Stimulated activated CD4-positive, alpha-beta T cell treated with anti-CD3 and anti-CD28 coated beads, TNF-alpha, amount 100 ng/mL, for 4 hours (primary cell): Measurements from ENCODE around the gene ATP5F1B.
A peak's percentile ranks its signal among the peaks of the same experiment; 100 is the strongest.
"Not testable (repeated sequence)": the region's sequence is repeated elsewhere in the genome, so short reads cannot be mapped to it uniquely, and the experiment has no call there.

Experiments used
- DNase-seq, 3 experiments: peaks; one replicate each; pipeline ENCODE4 v3.0.0-alpha.2; 2020; ENCODE audit warnings: low read depth in 3 of 3

The ATP5F1B gene

DNA sequence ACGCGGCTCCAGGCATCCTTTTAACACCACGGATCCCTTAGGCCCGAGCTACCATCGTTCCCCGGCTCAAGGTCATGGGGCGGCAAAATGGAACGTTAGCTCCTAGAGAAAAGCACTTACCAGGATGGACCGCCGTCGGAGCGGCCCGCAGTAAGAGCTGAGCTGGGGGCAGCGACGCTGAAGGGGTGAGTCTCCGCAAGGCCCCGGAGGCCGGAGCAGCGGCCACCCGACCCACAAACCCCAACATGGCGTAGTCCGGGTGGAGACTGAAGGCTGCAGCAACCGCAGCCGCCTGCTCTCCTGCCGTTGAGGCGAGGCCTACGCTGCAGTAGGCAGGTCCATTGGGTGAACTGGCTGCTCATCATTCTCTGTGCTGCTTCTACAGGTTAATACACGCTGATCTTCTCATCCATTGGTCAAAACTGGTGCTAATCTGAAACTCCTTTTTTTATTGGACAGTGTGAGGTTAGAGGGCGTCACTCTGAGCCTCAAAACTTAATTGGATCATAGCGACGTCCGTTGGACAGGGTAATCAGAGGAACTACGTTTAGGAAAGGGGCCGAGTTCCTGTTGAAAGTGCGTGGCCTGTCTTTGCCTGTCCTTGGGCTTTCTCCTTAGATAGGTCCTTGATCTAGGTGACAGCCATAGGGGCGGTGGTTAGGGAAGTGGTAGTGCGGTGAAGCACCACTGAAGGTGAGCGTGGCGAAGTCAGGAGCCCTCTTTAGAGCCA lies at the start of gene ATP5F1B:
TSS of gene ATP5F1B (minus strand) at position 268 of the 730 bp plus-strand sequence. CDS start at position 247, 21 bp downstream.
- peak; percentile 63 to 80 (median 79) for DNase-seq

DNA sequence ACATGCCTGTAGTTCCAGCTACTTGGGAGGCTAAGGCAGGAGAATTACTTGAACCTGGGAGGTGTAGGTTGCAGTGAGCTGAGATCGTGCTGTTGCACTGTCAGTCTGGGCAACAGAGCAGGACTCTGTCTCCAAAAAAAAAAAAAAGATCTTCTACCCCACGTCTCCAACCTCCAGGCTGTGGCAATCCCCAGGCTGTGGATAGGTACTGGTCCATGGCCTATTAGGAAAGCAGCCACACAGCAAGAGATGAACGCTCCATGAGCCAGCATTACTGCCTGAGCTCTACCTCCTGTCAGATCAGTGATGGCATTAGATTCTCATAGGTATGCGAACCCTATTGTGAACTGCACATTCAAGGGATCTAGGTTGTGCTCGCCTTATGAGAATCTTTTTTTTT lies 48.4 kb upstream of the ATP5F1B start:
- DNase-seq, result no peak

DNA sequence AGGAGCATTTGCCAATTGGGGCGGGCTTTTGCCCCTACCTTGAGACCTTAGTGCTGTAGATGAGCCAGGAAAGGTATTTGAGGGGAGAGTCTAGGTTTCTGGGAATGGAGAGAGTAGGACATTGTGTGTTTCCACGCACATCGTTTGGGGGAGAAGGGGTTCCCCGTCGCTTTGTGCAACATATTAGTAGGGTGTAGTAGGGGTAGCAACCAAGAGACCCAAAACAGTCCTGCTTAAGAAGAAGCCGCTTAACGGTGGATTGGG lies 43.0 kb upstream of the ATP5F1B start:
- no peak for DNase-seq

DNA sequence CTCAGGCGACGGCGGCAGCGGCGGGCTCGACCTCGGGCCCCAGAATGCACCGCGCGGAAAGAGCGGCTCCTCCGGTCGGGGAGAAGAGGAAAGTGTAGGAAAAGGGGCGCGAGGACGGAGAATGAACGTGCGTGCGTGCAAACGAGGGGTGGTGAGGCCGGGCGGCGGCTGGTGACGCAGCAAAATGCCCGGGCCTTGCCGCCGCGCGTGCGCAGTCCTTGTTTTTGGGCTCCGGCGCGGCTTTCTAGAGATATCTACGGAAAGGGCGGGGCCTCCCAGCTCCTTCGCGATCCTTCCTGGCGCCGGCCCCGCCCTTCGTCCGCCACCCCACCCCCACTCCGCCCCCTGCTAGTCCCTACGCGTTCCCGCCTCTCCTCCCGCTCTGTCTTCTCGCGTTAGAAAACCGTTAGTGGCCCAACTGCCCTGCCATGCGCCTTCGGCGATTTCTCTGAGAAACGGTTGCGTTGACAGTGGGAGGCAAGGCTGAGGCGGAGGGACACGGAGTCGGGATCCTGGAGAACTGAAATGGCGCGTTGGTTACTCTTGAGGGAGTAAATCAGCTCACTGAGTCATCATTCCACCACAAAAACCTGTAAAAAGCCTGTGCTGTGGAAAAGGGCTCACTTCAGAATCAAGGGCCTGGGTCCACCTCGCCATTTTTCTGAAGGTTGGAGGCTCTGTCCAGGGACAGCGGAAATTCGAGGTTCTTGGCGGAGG lies 42.5 kb upstream of the ATP5F1B start, which contains the start of gene PTGES3:
TSS of gene PTGES3 (minus strand) at position 156 of the 717 bp plus-strand sequence. CDS start 285 bp downstream, outside the sequence.
- peak; percentile 93 to 96 (median 95) for DNase-seq

DNA sequence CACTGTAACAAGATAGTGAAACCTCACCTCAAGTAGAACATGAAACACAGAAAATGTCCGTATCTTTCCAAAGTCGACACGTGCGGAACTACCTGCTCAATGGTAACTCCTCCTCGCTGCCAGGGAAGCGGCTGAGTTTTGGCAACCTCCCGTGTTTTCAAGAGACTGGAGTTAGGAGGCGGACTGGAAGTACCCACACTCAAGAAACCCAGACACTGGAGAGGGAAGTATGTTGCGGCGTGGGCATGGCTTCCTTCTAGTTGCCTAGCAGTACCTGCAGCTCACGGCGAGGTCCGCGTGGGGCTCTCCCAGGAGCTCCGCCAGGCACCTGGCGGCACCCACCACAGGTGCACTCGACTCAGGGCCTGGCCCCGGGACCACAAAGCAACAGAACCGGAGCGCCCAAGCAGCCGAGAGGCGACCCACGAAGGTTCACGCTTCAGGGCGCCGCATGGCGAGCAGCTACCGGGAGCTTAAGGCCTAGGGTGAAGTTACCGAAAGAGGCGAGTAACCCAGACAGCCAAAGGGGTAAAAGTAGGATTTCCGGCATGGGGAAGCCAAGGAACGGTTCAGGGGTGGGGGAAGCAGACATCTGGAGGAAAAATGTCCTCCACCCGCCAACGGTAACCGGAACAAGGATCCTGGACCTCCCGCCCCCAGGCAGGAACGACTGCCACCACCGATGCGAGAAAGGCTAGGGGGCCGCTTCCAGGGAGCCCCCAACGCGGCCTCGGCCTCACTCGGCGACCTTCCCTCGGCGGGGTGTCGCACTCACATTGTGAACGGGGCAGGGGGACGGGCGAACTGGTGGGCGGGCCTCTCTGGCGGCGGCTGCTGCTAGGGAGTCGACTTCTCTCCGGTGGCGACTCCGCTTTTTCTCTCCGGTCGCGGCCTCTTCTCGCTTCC lies 41.7 kb upstream of the ATP5F1B start:
- DNase-seq, result peak; percentile 44 to 49 (median 49)

DNA sequence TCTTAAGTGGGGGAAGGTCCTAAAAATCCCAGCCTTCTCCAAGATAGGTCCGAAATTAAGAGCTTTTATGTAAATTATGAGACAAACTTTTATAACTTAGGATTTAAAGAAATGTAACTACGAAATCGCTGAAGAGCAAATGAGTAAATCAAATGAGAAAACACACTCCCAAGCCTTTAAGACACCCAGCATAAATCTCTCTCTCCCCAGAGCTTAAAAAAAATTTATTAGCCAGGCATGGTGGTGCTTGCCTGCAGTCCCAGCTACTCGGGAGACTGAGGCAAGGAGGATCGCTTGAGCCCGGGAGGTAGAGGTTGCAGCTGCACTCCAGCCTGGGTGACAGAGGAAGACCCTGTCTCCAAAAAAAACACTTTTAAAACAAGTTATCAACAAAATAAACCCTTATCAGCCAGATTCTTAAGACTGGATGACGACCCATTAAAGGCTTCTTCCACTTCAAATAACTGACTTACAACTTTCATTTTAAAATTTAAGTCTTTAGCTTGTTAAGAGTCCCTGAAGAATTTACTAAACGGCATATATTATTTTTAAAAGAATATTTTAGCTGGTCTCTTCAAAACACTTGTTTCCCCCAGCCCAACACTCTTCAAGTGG lies 39.1 kb upstream of the ATP5F1B start:
- no peak for DNase-seq

DNA sequence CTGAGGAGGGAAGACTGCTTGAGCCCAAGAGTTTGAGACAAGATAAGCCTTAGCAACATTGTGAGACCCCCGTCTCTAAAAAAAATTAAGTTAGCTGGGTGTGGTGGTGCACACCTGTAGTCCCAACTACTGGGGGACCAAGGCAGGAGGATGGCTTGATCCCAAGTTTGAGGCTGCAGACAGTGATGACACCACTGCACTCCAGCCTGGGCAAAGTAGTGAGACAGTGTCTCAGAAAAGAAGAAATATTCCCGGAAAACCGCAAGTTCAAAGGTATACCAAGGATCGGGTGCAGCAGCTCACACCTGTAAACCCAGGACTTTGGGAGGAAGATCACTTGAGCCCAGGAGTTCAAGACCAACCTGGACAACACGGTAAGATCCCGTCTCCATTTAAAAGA lies 36.5 kb upstream of the ATP5F1B start:
- no peak for DNase-seq

DNA sequence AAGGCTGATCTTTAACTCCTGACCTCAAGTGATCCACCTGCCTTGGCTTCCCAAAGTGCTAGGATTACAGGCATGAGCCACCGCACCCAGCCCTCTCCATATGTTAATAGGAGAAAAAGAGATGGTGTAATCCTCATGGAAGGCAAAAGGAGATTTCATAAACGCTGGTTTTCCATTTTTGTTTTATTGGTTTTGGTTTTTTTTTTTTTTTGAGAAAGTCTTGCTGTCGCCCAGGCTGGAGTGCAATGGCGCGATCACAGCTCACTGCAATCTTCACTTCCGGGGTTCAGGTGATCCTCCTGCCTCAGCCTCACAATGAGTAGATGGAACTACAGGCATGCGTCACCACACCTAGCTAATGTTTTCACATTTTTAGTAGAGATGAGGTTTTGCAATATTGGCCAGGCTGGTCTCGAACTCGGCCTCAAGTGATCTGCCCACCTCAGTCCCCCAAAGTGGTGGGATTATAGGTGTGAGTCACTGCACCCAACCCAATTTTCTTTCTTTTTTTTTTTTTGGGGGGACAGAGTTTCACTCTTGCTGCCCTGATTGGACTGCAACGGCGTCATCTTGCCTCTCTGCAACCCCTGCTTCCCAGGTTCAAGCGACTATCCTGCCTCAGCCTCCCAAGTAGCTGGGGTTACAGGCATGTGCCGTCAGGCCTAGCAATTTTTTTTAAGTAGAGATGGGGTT lies 34.2 kb upstream of the ATP5F1B start:
- no peak for DNase-seq

DNA sequence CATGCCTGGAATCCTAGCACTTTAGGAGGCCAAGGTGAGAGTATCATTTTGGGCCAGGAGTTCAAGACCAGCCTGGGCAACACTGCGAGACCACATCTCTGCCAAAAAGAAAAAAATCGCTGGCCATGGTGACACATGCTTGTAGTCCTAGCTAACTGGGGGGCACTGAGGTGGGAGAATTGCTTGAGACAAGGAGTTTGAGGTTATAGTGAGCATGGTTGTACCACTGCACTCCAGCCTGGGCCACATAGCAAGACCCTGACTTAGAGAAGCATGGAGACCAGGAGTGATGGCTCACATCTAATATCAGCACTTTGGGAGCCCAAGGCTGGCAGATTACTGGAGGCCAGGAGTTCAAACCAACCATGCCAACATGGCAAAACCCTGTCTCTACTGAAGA lies 33.1 kb upstream of the ATP5F1B start:
- DNase-seq, result no peak

DNA sequence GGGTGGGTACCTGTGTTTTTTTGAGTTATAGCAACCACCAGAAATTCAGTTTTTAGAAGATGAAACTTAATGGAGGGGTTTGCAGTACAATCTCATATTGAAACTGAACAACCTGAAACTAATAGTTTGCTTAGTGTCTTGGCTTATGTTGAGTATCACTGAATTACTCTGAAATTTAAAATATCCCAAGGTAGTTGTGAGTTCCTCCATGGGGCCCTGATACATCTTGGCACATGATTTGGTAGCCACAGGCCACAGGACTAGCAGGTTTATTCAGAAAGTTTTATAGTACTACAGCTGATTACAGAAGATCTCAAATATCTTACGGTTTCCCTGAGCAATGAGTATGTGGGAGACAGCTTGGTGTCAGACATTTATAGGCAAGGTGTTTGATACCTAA lies 31.9 kb upstream of the ATP5F1B start:
- DNase-seq, result no peak

DNA sequence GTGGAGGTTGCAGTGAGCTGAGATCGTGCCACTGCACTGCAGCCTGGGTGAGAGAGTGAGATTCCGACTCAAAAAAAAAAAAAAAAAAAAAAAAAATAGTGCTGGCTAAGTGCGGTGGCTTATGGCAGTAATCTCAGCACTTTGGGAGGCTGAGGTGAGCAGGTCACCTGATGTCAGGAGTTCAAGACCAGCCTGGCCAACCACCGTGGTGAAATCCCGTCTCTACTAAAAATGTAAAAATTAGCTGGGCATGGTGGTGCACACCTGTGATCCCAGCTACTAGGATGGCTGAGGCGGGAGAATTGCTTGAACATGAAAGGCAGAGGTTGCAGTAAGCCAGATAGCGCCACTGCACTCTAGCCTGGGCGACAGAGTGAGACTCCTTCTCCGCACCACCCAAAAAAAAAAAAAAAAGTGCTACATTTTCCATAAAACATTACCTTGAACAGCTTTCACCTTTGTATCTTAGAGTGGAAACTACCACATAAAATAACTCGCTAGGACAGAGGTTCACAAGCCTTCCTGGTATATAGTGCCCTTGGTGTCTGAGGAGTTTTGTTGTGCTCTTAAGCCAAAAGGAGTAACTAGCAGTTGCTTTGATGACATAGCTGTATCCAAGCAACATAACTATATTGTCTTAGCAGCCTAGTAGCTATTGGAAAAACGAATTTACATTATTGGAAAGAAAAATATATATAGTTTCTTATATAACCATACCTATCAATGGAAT lies 31.2 kb upstream of the ATP5F1B start:
- no peak for DNase-seq

DNA sequence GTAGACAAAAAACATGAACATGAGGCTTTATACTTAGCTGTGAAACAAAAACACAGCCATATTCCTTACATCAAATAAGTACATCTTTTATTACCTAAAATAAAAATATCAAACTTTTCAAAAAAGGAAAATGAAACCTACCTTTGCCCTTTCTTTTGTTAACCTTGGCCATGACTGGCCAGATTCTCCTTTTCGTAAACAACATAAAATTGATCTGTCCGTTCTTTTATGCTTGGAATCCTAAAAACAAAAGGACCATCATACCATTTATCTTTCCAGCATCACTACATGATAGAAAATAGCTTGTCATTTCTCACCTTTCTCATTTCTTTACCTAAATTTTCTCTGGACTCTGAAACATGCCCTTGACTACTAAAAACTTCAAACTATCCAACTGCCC lies 25.8 kb upstream of the ATP5F1B start:
- no peak for DNase-seq

DNA sequence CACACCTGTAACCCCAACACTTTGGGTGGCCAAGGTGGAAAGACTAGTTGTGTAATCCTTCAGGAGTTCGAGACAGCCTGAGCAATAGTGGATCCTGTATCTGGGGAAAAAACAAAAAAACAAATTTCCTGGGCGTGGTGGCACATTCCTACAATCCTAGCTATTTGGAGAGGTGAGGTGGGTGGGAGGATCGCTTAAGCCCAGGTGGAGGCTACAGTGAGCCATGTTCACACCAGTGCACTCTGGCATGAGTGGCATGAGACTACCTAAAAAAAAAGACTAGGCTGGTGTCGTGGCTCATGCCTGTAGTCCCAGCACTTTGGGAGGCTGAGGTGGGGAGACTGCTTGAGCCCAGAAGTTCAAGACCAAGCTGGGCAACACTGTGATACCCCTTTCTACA lies 25.1 kb upstream of the ATP5F1B start:
- no peak for DNase-seq

DNA sequence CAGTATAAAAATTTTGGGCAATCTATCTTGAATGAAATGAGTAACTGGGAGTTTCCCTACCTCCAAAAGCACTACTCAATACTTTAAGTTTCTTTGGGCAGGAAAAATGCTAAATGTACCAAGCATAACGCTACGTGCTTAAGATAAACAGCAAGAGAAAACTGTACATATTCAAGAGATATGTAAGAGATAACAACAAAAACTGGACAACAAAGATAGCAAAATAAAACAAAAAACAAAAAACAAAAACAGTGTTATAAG lies 22.3 kb upstream of the ATP5F1B start:
- DNase-seq, result no peak

DNA sequence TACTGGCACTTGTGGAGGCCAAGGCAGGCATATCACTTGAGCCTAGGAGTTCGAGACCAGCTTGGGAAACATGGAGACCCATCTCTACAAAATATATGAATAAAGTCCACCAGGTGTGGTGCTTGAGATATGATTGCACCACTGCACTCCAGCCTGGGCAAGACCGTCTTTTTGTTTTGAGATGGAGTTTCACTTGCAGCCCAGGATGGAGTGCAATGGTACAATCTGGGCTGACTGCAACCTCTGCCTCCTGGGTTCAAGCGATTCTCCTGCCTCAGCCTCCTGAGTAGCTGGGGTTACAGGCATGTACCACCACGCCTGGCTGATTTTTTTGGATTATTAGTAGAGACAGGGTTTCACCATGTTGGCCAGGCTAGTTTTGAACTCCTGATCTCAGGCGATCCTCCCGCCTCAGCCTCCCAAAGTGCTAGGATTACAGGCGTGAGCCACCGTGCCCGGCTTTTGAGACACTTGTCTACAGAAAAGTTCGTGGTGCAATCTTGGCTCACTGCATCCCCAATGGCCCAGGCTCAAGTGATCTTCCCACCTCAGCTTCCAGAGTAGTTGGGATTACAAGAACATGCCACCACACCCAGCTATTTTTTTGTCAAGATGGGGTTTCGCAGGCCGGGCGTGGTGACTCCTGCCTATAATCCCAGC lies 16.3 kb upstream of the ATP5F1B start:
- no peak for DNase-seq

DNA sequence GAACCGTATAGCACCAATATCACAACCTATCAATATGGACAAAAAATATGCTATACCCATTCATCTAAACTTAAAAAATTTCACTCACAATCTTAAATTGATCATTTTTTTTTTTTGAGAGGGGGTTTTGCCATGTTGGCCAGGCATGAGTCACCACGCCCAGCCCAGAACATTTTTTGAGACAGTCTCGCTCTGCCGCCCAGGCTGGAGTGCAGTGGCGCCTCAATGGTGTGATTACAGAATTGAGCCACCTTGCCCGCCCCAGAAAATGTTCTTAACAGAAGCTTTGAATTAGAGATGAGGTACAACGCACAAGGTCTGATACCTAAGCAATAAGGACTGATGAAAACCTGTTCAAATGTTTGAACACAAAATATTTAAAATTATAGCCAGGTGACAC lies 15.8 kb upstream of the ATP5F1B start:
- DNase-seq, result no peak

DNA sequence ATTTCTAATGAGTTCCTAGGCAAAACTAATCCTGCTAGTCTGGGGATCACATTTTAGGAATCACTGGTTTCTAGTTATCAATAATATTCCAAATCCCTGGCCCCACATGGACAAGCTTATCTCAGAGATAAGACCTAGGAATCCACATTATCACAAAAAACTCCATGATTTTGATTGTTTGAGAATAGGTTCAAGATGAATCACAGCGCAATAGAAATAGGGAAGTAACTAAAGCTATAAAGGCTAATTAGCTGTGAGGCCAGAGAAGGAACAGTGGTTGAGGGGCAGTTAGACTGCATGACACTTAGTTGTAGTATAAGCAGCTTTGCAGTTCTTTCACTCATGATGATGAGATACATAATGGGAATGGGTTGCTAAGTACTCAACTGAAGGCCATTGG lies 13.1 kb upstream of the ATP5F1B start:
- DNase-seq, result no peak

DNA sequence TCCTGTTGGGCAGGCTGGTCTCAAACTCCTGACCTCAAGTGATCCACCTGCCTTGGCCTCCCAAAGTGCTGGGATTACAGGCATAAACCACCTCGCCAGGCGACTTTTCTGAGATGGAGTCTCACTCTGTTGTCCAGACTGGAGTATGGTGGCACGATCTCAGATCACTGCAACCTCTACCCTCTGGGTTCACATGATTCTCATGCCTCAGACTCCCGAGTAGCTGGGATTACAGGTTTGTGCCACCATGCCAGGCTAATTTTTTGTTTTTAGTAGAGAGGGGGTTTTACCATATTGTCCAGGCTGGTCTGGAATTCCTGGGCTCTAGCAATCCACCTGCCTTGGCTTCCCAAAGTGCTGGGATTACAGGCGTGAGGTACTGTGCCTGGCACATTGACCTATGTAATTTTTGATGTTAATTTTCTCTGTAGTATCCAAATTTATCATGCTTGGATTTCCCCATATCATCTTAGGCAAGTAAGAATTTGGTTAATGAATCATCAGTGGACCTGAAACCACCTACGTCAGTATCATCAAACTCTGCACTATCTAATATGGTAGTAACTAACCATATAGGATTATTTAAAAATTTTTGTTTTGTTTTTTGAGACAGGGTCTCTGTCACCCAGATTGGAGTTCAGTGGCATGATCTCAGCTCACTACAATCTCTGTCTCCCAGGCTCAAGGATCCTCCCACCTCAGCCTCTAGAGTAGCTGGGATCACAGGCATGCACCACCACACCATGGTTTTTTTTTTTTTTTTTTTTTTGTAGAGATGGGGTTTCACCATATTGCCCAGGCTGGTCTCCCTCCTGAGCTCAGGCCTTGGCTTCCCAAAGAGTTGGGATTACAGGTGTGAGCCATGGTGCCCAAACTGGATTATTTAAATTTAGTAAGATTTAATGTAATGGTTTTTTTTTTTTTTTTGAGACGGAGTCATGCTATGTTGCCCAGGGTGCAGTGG lies 11.9 kb upstream of the ATP5F1B start:
- DNase-seq, result no peak

DNA sequence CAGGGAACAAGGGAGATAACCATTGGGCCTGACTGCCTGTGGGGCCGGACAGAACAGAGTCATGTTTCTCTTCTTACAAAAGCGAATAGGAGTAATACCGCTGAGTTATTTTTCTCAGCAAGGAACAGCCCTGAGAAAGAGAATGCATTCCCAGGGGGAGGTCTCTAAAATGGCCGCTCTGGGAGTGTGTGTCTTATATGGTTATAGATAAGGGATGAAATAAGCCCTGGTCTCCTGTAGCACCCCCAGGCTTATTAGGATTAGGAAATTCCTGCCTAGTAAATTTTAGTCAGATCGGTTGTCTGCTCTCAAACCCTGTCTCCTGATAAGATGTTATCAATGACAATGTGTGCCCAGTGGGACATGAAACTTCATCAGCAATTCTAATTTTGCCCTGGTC lies 8.0 kb upstream of the ATP5F1B start:
- not testable (repeated sequence) for DNase-seq
